Fibroblast of the aortic adventitia (primary cell): Measurements from ENCODE around the gene ELSPBP1. TPM values are rescaled to one million over a fixed set of nuclear protein-coding genes. Genes with fewer than 3 reads are reported as not detected.
A peak's percentile ranks its signal among the peaks of the same experiment; 100 is the strongest.
"Not testable (repeated sequence)": the region's sequence is repeated elsewhere in the genome, so short reads cannot be mapped to it uniquely, and the experiment has no call there.

ENCODE experiments used
- DNase-seq: peaks from one replicate; pipeline ENCODE4 v3.0.0-alpha.2; 2010; ENCODE audit warnings: low read depth
- H3K4me3 ChIP-seq: 2 replicates; pipeline ENCODE4 v1.5.1; 2011; ENCODE audit warnings: low read depth, mild to moderate bottlenecking, control low read depth, low read length, moderate library complexity
- CTCF ChIP-seq: IDR thresholded peaks from 2 replicates; pipeline ENCODE4 v1.5.1; 2011; ENCODE audit warnings: mild to moderate bottlenecking, low read length, control low read depth, inconsistent platforms; ENCODE audit not compliant: insufficient read depth
- total RNA-seq: library from RNA; depleted of rRNA; stranded (reverse); fragments of >200 nt; gene quantifications from 2 replicates; pipeline ENCODE4 v1.2.3, GENCODE V29; 2012; ENCODE audit warnings: low replicate concordance

ELSPBP1 gene
- total RNA-seq, 1 donor: not detected

- DNase-seq: no peak
- no peak overlapping the region for H3K4me3 ChIP-seq
- TF ChIP-seq CTCF: no peak
These were observed 65.9 kb downstream of the ELSPBP1 start for GRCh38 chr19:48060381-48060780.

DNA sequence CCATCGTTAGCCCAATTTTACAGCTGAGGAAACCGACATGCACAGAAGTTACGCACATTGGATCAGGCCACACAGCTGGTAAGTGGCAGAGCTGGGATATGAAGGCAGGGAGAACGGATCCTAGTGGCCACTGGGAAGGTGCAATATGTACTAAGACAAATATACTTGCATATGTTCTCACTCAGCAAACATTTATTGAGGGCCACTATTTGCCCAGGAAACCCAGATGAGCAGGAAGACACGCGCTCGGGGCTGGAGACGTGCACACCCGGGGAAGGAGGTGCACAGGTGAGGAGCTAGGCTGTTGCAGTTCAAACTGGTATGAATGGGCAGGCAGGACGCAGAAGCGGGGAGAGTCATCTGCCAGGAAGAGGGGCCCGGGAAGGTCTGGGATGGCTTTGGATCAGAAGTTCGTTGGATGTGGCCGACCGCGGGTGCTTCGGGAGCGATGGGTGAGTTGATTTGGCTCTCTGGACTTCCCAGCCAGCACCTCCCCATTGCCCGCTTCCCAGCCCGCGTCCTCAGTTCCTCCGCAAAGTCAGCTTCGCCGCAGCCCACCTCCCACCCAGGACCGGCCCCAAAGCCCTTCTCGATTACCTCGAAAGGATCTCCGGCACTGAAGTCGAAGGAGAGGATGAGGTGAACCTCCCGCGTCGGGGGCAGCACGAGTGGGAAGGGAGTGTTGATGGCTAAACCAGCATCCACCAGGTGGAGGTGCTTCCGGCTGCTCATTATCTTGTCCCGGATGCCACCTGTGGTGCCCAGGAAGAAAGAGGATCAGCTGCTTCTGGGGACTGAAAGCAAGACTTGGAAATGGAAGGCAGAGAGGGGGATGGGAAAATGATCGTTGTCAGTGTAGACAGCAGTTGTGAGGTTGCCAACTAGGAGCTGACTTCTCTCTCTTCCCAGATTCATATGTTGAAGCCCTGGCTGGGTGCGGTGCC is 67.2 kb downstream of the ELSPBP1 start:
- TF ChIP-seq CTCF: no peak
- DNase-seq: no peak
- no peak overlapping the region for H3K4me3 ChIP-seq

DNA sequence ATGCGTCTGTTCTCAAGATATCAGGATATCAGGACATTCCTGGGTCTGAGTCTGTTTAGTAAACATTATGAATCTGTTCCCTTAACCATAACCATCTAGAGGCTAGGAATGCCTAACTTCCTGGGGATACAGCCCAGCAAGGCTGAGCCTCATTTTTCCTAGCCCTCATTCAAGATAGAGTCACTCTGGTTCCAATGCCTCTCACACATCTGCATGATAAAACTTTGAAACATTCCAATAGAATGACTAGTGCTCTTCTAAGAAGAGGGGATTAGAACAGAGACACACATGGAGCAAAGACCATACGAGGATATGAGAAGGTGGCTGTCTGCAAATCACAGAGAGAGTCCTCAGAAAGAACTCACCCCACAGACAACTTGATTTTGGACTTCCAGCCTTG is 70.1 kb downstream of the ELSPBP1 start:
- TF ChIP-seq CTCF: no peak
- no peak overlapping the region for H3K4me3 ChIP-seq
- DNase-seq: no peak

GRCh38 chr19:48069435-48069834 is 75.0 kb downstream of the ELSPBP1 start:
- TF ChIP-seq CTCF: peak; percentile 7
- no peak for DNase-seq
- no peak overlapping the region for H3K4me3 ChIP-seq

GRCh38 chr19:48070177-48070769 is 75.8 kb downstream of the ELSPBP1 start:
- not testable (repeated sequence) for DNase-seq

More at GRCh38 chr19:48070177-48070769, 75.8 kb downstream of the ELSPBP1 start:
- not testable (repeated sequence) for H3K4me3 ChIP-seq

Other genes starting within 250 kb of the ELSPBP1 start
- 105 and 151 TPM in 2 replicates for gene NOP53, start 249.1 kb upstream of the ELSPBP1 start, total RNA-seq
- 62.9 and 154 TPM in 2 replicates for gene SELENOW, start 215.9 kb upstream of the ELSPBP1 start, total RNA-seq
- gene TPRX1, start 190.1 kb upstream of the ELSPBP1 start, total RNA-seq: not detected in 2 replicates
- gene CRX, start 172.7 kb upstream of the ELSPBP1 start, total RNA-seq: not detected in 2 replicates
- gene TPRX2, start 135.4 kb upstream of the ELSPBP1 start, total RNA-seq: not detected in 2 replicates
- gene SULT2A1, start 108.3 kb upstream of the ELSPBP1 start, total RNA-seq: not detected in 2 replicates
- not detected in 2 replicates for gene BSPH1, start 2.5 kb upstream of the ELSPBP1 start, total RNA-seq
- not detected in 2 replicates for gene CABP5, start 49.4 kb downstream of the ELSPBP1 start, total RNA-seq
- 6.3 and 23.6 TPM in 2 replicates for gene PLA2G4C, start 116.2 kb downstream of the ELSPBP1 start, total RNA-seq
- 9.0 and 27.3 TPM in 2 replicates for gene LIG1, start 175.7 kb downstream of the ELSPBP1 start, total RNA-seq
- gene ZSWIM9, start 176.0 kb downstream of the ELSPBP1 start, total RNA-seq: 2.7 and 4.3 TPM in 2 replicates